K562 (cell line): ENCODE data around the gene APLP1. TPM values are rescaled to one million over a fixed set of nuclear protein-coding genes. Genes with fewer than 3 reads are reported as not detected.

Source experiments
- ARID1B ChIP-seq: fragments of 450-650 bp; IDR thresholded peaks from 2 replicates; pipeline ENCODE4 v1.6.1; 2016; ENCODE audit warnings: antibody characterized with exemption, mild to moderate bottlenecking, inconsistent platforms
- BDP1 ChIP-seq: IDR thresholded peaks from 3 replicates; pipeline ENCODE4 v1.6.1; 2011; ENCODE audit not compliant: insufficient read length, insufficient read depth
- CGGBP1 ChIP-seq: fragments of 250-450 bp; sonication (Bioruptor Pico); IDR thresholded peaks from 2 replicates; pipeline ENCODE4 v1.9.0; 2021; ENCODE audit warnings: mild to moderate bottlenecking
- CHD4 ChIP-seq: fragments of 200-600 bp; sonication (generic); IDR thresholded peaks from 3 replicates; pipeline ENCODE4 v1.6.1; 2012; ENCODE audit warnings: low read depth, mild to moderate bottlenecking, mixed read lengths, low read length, inconsistent platforms; ENCODE audit not compliant: insufficient read depth, insufficient replicate concordance, poor library complexity, severe bottlenecking
- FOSL1 ChIP-seq: fragments of 200-800 bp; sonication (Bioruptor generic); conservative IDR thresholded peaks from 2 replicates; pipeline ENCODE4 v1.6.1; 2016; ENCODE audit warnings: missing genetic modification characterization, missing compliant biosample characterization
- HDAC6 ChIP-seq: IDR thresholded peaks from 2 replicates; pipeline ENCODE4 v1.6.1; 2012; ENCODE audit warnings: low read depth, mild to moderate bottlenecking, control low read depth, inconsistent platforms, low read length, moderate library complexity
- HDGF ChIP-seq: fragments of 450-650 bp; IDR thresholded peaks from 2 replicates; pipeline ENCODE4 v1.6.1; 2016
- KHSRP ChIP-seq: fragments of 450-650 bp; IDR thresholded peaks from 2 replicates; pipeline ENCODE4 v1.6.1; 2017
- KLF6 ChIP-seq: fragments of 250-450 bp; sonication (Bioruptor Pico); IDR thresholded peaks from 2 replicates; pipeline ENCODE4 v1.4.0; 2020; ENCODE audit warnings: mild to moderate bottlenecking, moderate library complexity, borderline replicate concordance
- MCM7 ChIP-seq, 2 experiments: fragments of 450-650 bp; IDR thresholded peaks; 2 replicates each; pipeline ENCODE4 v1.6.1; 2016 to 2018
- NFATC3 ChIP-seq: fragments of 450-650 bp; IDR thresholded peaks from 2 replicates; pipeline ENCODE4 v1.6.1; 2017; ENCODE audit warnings: mild to moderate bottlenecking
- PTTG1 ChIP-seq: fragments of 450-650 bp; IDR thresholded peaks from 2 replicates; pipeline ENCODE4 v1.6.1; 2016; ENCODE audit warnings: low read depth, mild to moderate bottlenecking, missing genetic modification characterization, missing compliant biosample characterization
- RFX1 ChIP-seq: fragments of 450-650 bp; IDR thresholded peaks from 2 replicates; pipeline ENCODE4 v1.6.1; 2016; ENCODE audit warnings: mild to moderate bottlenecking, moderate library complexity
- SMAD2 ChIP-seq: fragments of 150-350 bp; IDR thresholded peaks from 2 replicates; pipeline ENCODE4 v1.6.1; 2014; ENCODE audit warnings: low read depth, mild to moderate bottlenecking, low read length
- SMAD3 ChIP-seq: fragments of 450-650 bp; formaldehyde crosslinking; conservative IDR thresholded peaks from 2 replicates; pipeline ENCODE4 v1.4.0; 2020; ENCODE audit warnings: mild to moderate bottlenecking
- SMARCE1 ChIP-seq: fragments of 450-650 bp; IDR thresholded peaks from 2 replicates; pipeline ENCODE4 v1.7.1; 2016; ENCODE audit warnings: mild to moderate bottlenecking
- TFAP4 ChIP-seq: sonication (generic); formaldehyde crosslinking; IDR thresholded peaks from 2 replicates; pipeline ENCODE4 v1.8.0; 2022; ENCODE audit warnings: missing genetic modification reagents, mild to moderate bottlenecking, moderate library complexity, borderline replicate concordance
- USF2 ChIP-seq: sonication (generic); formaldehyde crosslinking; IDR thresholded peaks from 2 replicates; pipeline ENCODE4 v1.5.0; 2020; ENCODE audit warnings: missing genetic modification reagents
- ZKSCAN3 ChIP-seq: fragments of 250-450 bp; sonication (Bioruptor Pico); IDR thresholded peaks from 2 replicates; pipeline ENCODE4 v1.4.0; 2020
- ZNF253 ChIP-seq: fragments of 250-450 bp; sonication (Bioruptor Pico); conservative IDR thresholded peaks from 2 replicates; pipeline ENCODE4 v1.6.1; 2021; ENCODE audit warnings: mild to moderate bottlenecking
- ZNF449 ChIP-seq: fragments of 250-450 bp; sonication (Bioruptor Pico); IDR thresholded peaks from 2 replicates; pipeline ENCODE4 v1.8.0; 2022; ENCODE audit warnings: moderate library complexity, mild to moderate bottlenecking, inconsistent platforms
- ZNF592 ChIP-seq: fragments of 450-650 bp; IDR thresholded peaks from 2 replicates; pipeline ENCODE4 v1.6.1; 2017; ENCODE audit warnings: antibody characterized with exemption, mild to moderate bottlenecking
- ZNF785 ChIP-seq: fragments of 250-450 bp; sonication (Bioruptor Pico); IDR thresholded peaks from 2 replicates; pipeline ENCODE4 v1.4.0; 2020; ENCODE audit warnings: mild to moderate bottlenecking
- polyA plus RNA-seq, 8 experiments: library from polyadenylated mRNA; depleted of rRNA in 4 of 8; stranded (reverse) in 5 of 8; unstranded in 3 of 8; fragments of >200 nt; fragmentation: Nextera tagmentation in 2 of 8; fragmentation: Illumina TruSeq in 1 of 8; extraction: Ambion mirVana in 2 of 8; extraction: Trizol in 1 of 8; gene quantifications; 2 replicates each; pipeline versions ENCODE4 v1.2.1 to v1.2.3, GENCODE V29; 2011 to 2014; ENCODE audit warnings: inconsistent platforms in 1 of 8, missing spikeins in 1 of 8
- total RNA-seq, 7 experiments: library from RNA; depleted of rRNA in 6 of 7; stranded (reverse); fragments of >200 nt in 6 of 7; fragmentation: Illumina TruSeq in 2 of 7; extraction: Trizol in 2 of 7; gene quantifications; 2 replicates each; pipeline versions ENCODE4 v1.2.1 to v1.2.3, GENCODE V29; 2011 to 2021; ENCODE audit warnings: low replicate concordance in 1 of 7

Gene APLP1
- total and polyA plus RNA-seq, 9 of the 15 experiments (the other 6 are each of a cell fraction or from before 2014, with no cell fraction given) = 0.69 to 9.9 (median 4.7) TPM

GRCh38 chr19:35903550-35904179 lies 35.3 kb downstream of the APLP1 start (continued):
- TF ChIP-seq ZNF592 = peak; percentile 60; the same call in 1 of the 2 replicates
- TF ChIP-seq CHD4 = no peak
- no peak for TF ChIP-seq ZKSCAN3 (CRISPR knock-in tag)
- TF ChIP-seq ZNF785 (CRISPR knock-in tag) = no peak
- no peak for TF ChIP-seq SMARCE1
- no peak for TF ChIP-seq MCM7 (IDR thresholded peaks at IDR 0.05)
- TF ChIP-seq HDGF = no peak
- TF ChIP-seq HDAC6 = no peak
- TF ChIP-seq BDP1 = no peak
- TF ChIP-seq ARID1B = peak; percentile 48
- no peak for TF ChIP-seq PTTG1 (tag)
- TF ChIP-seq RFX1 = no peak
- TF ChIP-seq SMAD3 = no peak
- no peak for TF ChIP-seq ZNF253 (CRISPR knock-in tag)
- TF ChIP-seq TFAP4 = peak; percentile 52; the same call in 1 of the 2 replicates
- TF ChIP-seq NFATC3 = no peak
- TF ChIP-seq SMAD2 = no peak
- no peak for TF ChIP-seq USF2 (CRISPR knock-in tag)
- no peak for TF ChIP-seq CGGBP1 (CRISPR knock-in tag)
- no peak for TF ChIP-seq KHSRP
- no peak for TF ChIP-seq ZNF449
- no peak for TF ChIP-seq KLF6 (CRISPR knock-in tag)
- TF ChIP-seq FOSL1 (tag) = no peak
